ENCODE measurements around the gene HCN2. TPM values are rescaled to one million over a fixed set of nuclear protein-coding genes. Genes with fewer than 3 reads are reported as not detected.
A peak's percentile ranks its signal among the peaks of the same experiment; 100 is the strongest.

HCN2 gene
- total RNA-seq, 2 experiments from 2014 or later: 2.1 TPM

GRCh38 chr19:640161-640558 is 50.5 kb downstream of the HCN2 start:
- Mint-ChIP-seq H3K4me1 (ENCODE audit: low read depth) (peaks cover 6% of the 10 kb centered on the region), H3K4me3 (no peak overlapping the region), H3K36me3 (ENCODE audit: low read depth) (peaks cover 9% of the 10 kb centered on the region), H3K9me3 (no peaks in the 10 kb centered on the region), H3K27ac (no peak overlapping the region), H3K27me3 (no peaks in the 10 kb centered on the region)
- TF ChIP-seq, protein P1, sequence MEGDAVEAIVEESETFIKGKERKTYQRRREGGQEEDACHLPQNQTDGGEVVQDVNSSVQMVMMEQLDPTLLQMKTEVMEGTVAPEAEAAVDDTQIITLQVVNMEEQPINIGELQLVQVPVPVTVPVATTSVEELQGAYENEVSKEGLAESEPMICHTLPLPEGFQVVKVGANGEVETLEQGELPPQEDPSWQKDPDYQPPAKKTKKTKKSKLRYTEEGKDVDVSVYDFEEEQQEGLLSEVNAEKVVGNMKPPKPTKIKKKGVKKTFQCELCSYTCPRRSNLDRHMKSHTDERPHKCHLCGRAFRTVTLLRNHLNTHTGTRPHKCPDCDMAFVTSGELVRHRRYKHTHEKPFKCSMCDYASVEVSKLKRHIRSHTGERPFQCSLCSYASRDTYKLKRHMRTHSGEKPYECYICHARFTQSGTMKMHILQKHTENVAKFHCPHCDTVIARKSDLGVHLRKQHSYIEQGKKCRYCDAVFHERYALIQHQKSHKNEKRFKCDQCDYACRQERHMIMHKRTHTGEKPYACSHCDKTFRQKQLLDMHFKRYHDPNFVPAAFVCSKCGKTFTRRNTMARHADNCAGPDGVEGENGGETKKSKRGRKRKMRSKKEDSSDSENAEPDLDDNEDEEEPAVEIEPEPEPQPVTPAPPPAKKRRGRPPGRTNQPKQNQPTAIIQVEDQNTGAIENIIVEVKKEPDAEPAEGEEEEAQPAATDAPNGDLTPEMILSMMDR (IDR thresholded peaks at IDR 0.05): no peak
- peak in 1 of 14 experiments; percentile 15 for DNase-seq
- CTCF ChIA-PET: interaction anchor here (2.4 kb wide), 1 partner anchor 20 kb away, joined by 6 read pairs; no protein-coding TSS in a partner anchor
- H3K4me3 ChIP-seq (ENCODE audit: low read length): peak overlapping the region; percentile 11
- POLR2A ChIA-PET: interaction anchor here (1.7 kb wide), 1 partner anchor 20 kb away, joined by 7 read pairs; no protein-coding TSS in a partner anchor
- no peaks in the 10 kb centered on the region for H3K36me3 ChIP-seq (ENCODE audit: insufficient read depth, low read length)
- H3K9me3 ChIP-seq (ENCODE audit: control insufficient read depth in 1 of 2, insufficient read depth in 1 of 2, low read length in 2 of 2): no peaks in the 10 kb centered on the region
- no peaks in the 10 kb centered on the region for H3K27me3 ChIP-seq (ENCODE audit: control insufficient read depth in 1 of 2, insufficient read depth in 2 of 2, low read length in 2 of 2)
- intact Hi-C loops (cut with DNase I, micrococcal nuclease): loop anchor here in 1 of 2 experiments (1.0 kb wide), 1 partner anchor 40 kb away; no protein-coding TSS in a partner anchor
- ATAC-seq (ENCODE audit: poor library complexity): no peak
- no peak overlapping the region for H3K27ac ChIP-seq (ENCODE audit: low read depth in 1 of 2, low read length in 2 of 2)
- H3K4me1 ChIP-seq (ENCODE audit: insufficient read depth, low read length): peaks cover 25% of the 10 kb centered on the region

DNA sequence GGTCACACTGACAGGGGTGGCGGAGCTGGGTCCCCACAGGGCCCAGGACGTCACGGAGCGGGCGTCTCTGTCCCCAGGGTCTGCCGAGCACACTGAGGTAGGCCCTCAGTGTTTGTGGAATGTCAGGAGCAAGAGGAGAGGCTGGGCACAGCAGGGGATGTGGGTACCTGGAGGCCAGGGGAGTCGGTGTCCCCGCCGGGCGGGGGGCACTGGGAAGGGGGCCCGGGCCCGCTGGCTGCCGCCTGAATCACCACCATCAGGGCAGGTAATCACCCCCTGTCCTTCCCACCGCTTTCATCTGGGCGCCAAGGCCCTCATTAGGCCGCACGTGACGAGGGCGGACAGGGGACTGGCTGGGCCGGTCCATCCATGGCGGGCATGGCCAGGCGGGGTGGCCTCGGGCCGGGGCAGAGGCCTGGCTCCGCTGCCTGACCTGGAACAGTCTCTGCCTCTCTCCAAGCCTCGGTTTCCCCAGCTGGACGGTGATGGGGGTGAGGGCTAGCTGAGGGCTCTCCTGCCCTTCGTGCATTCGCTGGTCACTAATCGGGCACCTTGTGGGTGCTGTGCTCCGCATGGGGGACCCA is 51.0 kb downstream of the HCN2 start:
- H3K27ac ChIP-seq (ENCODE audit: low read depth in 1 of 2, low read length in 2 of 2): no peak overlapping the region
- H3K27ac Mint-ChIP-seq: peak overlapping the region; percentile 68
- intact Hi-C loops (cut with DNase I, micrococcal nuclease): loop anchor here in 1 of 2 experiments (1.0 kb wide), 1 partner anchor 40 kb away; no protein-coding TSS in a partner anchor

GRCh38 chr19:641702-642101 is 52.0 kb downstream of the HCN2 start:
- Histone ChIP-seq H3K4me1 (ENCODE audit: insufficient read depth, low read length) (peaks cover 25% of the 10 kb centered on the region), H3K4me3 (ENCODE audit: low read length) (no peak overlapping the region), H3K9me3 (ENCODE audit: control insufficient read depth in 1 of 2, insufficient read depth in 1 of 2, low read length in 2 of 2) (no peaks in the 10 kb centered on the region), H3K27ac (ENCODE audit: low read depth in 1 of 2, low read length in 2 of 2) (no peak overlapping the region), H3K27me3 (ENCODE audit: control insufficient read depth in 1 of 2, insufficient read depth in 2 of 2, low read length in 2 of 2) (no peaks in the 10 kb centered on the region), H3K36me3 (ENCODE audit: insufficient read depth, low read length) (peaks cover 3% of the 10 kb centered on the region)
- Mint-ChIP-seq H3K36me3 (ENCODE audit: low read depth) (peaks cover 19% of the 10 kb centered on the region), H3K27me3 (no peaks in the 10 kb centered on the region), H3K27ac (peak overlapping the region; percentile 68), H3K4me3 (no peak overlapping the region), H3K4me1 (ENCODE audit: low read depth) (peaks cover 6% of the 10 kb centered on the region), H3K9me3 (no peaks in the 10 kb centered on the region)
- TF ChIP-seq, protein P1 (IDR thresholded peaks at IDR 0.05): no peak
- intact Hi-C loops (cut with DNase I, micrococcal nuclease): no loop called here
- CTCF ChIA-PET: interaction anchor here (1.6 to 2.4 kb wide), 2 partner anchors 18 to 57 kb away, joined by 3 to 6 read pairs; no protein-coding TSS in a partner anchor
- POLR2A ChIA-PET: interaction anchor here (0.7 kb wide), 1 partner anchor 19 kb away, joined by 3 read pairs; no protein-coding TSS in a partner anchor
- peak in 1 of 14 experiments; percentile 11 for DNase-seq
- no peak for ATAC-seq (ENCODE audit: poor library complexity)

More for the DNA sequence above, 51.0 kb downstream of the HCN2 start:
- H3K4me3 ChIP-seq (ENCODE audit: low read length): no peak overlapping the region
- peak in 1 of 14 experiments; percentile 12 for DNase-seq
- Mint-ChIP-seq H3K27me3 (no peaks in the 10 kb centered on the region), H3K4me3 (no peak overlapping the region), H3K36me3 (ENCODE audit: low read depth) (peaks cover 14% of the 10 kb centered on the region), H3K9me3 (no peaks in the 10 kb centered on the region), H3K4me1 (ENCODE audit: low read depth) (peaks cover 6% of the 10 kb centered on the region)
- ATAC-seq (ENCODE audit: poor library complexity): no peak
- peaks cover 25% of the 10 kb centered on the region for H3K4me1 ChIP-seq (ENCODE audit: insufficient read depth, low read length)
- ChIA-PET CTCF (interaction anchor here (2.4 kb wide), 1 partner anchor 19 kb away, joined by 6 read pairs; no protein-coding TSS in a partner anchor), POLR2A (interaction anchor here (1.7 kb wide), 1 partner anchor 20 kb away, joined by 7 read pairs; no protein-coding TSS in a partner anchor)
- no peaks in the 10 kb centered on the region for H3K9me3 ChIP-seq (ENCODE audit: control insufficient read depth in 1 of 2, insufficient read depth in 1 of 2, low read length in 2 of 2)
- no peaks in the 10 kb centered on the region for H3K27me3 ChIP-seq (ENCODE audit: control insufficient read depth in 1 of 2, insufficient read depth in 2 of 2, low read length in 2 of 2)
- no peaks in the 10 kb centered on the region for H3K36me3 ChIP-seq (ENCODE audit: insufficient read depth, low read length)
- TF ChIP-seq, protein P1 (IDR thresholded peaks at IDR 0.05): no peak

All from CD4-positive, alpha-beta T cell (primary cell).